ENCODE measurements around the gene CELSR3.

Gene CELSR3

DNA sequence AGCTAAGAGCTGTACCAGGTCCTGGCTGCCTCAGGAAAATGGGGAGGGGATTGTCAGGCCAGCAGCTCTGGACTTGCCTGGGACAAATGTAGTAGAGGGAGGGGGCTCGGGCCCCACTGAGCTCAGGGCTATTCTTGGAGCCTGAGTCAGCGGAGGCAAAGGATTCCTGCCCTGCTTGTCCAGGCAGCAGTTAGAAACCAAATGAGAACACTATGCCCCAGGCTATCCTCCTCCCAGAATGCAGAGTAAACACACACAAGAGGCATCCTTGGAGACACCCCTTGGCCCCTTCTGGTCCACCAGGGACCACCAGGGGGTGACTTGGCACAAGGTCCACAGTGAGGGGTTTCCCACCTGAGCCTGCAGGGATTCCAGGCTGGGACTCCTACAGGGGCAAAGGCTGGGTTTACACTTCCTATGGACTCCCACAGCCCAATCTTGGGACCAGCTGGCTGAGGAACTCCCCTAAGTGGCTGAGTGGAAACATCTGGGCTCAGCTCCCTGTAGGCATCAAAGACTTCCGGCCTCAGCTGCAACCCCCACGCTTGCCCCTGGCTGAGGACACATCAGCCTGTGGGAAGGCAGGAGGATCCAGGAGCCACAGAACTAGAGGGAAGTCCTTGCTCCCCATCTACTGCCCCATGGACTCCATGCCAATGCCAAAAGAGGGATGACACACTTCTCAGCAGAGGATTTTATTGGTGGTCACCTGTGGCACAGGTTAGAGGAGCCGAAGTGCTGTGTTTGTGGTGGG is 64.2 kb downstream of the CELSR3 start:
- DNase-seq: no peak

DNA sequence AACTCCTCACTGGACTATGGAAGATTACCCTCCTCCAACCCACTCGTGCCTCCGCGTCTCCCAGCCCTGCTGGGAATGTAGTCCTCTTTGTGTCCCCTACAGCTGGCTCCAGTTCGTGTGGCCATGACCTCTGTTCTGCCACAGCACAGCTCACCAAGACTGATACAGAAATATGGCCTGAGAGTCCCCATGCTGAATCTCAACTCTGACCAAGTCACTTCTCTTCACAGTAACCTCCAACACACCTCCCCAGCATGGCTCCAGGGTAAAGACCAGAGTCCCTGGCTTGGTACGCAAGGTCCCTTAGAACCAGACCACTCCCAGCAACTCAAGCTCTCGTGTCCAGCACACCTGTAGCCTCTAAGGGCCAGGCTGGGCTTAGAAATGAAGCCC is 65.3 kb downstream of the CELSR3 start:
- DNase-seq: no peak

DNA sequence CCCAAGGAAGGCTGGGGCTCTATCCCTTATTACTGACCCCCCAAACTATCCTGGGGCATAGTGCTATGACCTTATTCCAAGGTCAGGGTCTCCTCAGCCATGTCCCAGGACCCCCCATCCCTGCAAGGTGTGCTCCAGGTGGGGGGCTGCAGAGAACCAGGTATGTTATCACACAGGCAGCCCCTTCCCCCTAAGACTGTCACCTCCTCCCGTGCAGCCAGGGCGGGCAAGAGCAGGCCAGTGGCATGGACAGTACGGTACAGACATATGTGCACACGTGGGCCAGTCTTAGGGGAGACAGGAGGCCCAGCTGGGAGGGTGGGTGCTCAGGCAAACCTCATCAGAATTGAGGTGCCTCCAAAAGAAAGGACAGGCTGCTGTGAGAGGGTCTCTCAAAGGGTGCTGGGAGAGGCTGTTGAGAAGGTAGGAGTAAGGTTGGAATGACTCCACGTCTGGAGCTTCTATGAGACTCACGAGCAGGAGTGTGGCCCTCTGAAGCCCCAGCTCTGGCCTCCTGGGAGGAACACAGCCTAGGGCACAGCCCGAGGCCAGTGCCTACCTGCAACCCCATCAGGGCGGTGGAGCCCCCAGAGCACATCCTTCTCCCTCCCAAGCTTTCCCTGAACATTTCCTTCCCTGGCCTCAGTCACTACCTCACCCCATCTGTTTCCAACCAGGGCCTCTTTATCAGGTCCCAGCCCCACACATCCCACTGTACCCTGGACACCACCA is 65.8 kb downstream of the CELSR3 start:
- DNase-seq: no peak

DNA sequence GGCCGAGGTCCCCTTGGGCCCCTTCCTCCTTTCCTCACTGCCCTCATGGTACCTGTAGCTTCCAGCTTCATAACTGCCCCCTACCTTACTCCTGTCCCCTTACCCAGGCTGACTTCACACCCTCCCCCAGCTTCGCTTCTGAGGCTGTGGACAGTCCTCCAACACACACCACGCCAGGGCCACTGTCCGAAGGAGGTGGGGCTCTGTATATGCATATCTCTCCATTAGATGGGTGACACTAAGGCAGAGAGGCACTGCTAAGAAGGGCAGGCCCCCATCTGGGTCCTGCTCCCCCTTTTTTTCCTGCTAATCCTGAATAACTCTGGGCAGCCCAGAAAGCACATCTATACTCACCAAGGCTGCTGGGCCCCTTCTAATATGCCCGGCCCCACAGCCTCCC is 66.5 kb downstream of the CELSR3 start:
- DNase-seq: no peak

DNA sequence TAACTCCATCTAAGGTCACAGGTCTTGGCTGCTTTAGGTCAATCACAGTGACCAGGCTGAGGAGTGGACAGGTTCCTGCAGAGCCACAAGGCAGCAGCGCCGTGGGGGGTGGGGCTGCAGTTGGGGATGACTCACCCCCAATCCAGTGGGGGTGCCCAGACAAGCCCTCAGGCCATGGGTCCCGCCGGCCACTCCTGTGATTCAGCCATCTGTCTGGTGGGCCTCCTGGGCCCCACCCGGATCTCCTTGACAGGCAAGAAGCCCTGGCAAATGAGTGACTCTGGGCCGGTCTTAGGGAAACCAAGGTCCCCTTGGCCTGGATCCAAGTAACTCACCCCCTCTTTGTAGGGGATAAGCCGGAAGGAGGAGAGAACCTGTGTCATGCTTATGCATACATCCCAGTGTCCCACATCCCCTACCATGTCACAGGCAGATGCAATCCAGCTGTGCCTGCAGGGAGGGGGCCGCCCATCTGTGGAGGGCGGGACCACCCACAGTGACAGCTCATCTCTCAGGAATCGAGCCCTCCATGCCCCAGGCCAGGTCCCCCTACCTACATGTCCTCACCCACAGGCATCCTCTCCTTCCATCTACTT is 67.1 kb downstream of the CELSR3 start:
- no peak for DNase-seq

DNA sequence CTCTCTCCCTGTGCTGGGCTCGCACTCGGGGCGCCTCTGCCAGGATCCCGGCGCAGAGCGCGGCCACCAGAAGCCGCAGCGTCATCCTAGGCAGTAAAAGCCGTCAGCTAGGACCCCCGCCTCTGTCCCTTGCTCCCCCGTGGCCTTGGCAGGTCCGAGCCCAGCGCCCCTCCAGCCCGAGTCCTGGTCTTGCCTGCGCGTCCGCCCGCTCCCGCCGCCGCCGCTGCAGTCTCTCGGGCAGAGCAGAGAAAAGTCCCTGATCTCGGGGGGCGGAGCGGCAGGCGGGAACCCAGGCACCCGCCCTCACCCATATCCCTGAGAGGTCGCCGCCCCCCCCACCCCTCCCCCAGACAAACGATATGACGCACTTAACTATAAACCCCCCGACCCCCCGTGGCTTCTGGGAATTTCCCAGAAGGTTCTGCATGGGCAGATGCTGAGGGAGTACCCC is 67.6 kb downstream of the CELSR3 start, which contains the start of gene COL7A1:
Gene COL7A1 (minus strand): TSS at position 255 of the 451 bp plus-strand sequence. CDS start 170 bp downstream, at position 85.
- no peak for DNase-seq

DNA sequence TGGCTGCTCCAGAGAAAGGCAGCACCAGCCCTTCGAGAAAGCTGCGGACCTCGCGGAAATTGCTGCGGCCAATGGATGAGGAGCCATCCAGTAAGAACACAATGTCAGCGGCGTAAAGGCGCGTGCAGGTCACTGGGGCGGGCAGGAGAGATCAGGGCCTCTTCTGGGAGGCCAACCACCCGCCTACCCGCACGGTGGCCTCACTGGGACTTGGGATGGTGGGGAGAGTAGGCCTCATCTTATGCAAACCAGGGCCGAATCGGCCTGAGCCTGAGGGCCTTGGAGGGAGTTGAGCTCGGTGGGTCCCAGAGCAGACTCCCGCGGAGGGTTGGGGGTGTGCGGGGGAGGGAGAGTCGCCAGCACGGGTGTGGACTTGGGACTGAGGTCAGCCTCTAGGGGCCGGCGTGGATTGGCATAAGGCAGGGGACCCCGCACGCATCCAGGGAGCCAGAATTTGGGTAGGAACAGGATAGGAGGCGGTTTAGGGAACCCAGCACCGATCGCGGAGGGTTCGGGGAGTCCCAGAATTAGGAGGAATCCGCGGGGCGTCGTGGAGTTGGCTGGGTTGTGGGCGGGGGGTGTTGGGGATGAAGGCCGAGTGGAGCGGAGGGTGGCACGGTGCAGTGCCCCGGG is 68.2 kb downstream of the CELSR3 start:
- DNase-seq: no peak

DNA sequence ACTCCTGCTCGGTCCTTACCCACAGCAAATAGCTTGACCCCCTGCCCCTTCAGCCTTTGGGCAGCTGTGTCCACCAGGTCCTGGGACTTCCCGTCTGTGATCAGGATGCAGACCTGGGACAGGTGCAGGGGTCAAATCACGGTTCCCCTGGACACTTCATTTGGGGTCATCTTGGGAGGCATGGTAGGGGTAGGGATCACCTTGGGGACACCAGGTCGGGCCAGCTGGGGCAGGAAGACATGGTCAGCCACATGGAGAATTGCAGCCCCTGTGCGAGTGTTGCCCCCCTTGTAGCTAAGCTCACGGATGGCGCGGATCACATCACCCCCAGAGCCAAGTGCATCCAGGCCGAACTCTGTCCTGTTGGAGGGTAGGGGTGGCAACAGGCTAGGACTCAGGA is 69.3 kb downstream of the CELSR3 start:
- no peak for DNase-seq

DNA sequence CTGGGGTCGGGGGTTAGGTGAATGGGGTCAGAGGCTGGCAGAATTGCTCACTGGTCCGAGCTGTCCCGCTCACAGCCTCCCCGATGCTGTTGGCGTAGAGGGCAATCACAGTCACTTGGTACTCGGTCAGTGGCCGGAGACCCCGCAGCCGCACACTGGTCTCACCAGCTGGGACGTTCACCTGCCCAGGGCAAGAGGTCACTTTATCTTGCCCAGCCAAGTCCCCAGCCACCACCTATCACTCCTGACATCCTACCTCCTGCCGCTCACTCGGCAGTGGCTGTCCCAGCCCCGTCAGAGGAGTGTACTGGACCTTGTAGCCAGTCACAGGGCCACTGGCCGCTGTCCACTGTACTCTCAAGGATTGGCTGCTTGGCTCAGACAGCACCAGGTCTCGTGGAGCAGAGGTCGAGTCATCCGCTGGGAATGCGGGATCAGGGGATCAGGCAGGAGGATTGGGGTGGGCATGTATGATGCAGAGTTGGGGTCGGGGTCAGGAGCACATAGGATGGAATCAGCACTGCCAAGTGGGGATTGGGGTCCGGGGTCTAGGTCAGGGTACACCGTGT is 70.1 kb downstream of the CELSR3 start:
- DNase-seq: no peak

DNA sequence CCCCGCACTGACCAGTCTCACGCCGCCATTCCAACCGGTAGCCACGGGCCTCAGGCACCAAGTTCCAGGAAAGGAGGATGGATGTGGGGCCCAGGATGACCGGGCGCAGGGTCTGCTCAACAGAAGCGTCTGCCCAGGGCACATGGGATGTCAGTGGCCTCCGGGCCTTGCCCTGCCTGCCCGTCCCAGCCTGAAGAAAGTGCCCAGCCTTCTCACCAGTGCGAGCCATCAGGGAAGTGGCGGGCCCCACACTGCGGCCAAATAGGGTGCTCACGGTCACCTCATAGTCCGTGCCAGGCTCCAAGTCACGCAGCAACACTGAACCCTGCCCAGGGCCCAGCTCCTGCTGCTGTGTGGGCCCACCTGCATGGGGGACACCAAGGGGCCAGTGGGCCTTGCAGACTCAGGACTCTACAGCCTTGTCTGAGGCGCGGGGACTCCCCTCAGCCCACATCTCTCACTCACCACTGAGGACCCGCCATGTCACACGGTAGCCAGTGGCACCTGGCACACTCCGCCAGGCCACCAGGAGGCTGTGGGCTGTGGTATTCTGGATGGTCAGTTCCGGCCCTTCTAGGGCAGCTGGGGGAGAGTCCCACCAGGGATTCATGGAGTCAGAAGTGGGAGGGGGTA is 70.7 kb downstream of the CELSR3 start:
- no peak for DNase-seq

DNA sequence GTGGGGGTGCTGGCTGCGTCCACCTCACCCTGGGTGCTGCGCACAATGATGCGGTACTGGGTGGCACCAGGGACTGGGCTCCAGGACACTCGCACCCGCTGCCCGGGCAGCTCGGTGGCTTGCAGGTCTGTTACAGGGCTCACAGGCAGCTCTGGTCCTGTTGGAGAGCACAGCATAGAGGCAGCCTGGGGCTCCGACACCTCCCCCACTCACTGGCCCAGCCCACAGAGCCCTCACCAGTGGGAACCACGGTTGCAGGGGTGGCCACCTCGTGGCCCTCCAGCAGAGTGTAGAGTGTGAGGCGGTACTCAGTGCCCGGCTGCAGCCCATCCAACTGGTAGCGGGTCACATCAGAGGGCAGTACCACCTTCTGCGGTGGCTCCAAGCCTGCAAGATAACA is 71.2 kb downstream of the CELSR3 start:
- no peak for DNase-seq

DNA sequence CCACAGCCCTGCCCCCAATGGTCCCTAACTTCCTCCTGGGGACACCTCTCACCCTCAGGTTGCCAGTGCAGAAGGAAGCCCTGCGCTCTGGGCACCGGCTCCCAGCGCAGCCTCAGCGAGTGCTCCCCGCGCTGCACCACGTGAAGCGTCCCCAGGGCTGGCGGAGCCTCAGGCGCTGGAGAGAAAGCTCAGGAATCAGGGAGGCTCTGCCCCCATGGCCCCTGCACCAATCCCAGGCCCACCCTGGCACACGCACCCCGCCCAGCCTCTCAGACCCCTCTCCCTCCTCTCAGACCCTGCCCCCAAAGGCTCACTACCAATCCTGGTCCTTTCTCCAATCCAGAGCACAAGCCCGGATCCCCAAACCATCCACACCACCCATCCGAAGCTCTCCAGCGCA is 74.5 kb downstream of the CELSR3 start:
- no peak for DNase-seq

DNA sequence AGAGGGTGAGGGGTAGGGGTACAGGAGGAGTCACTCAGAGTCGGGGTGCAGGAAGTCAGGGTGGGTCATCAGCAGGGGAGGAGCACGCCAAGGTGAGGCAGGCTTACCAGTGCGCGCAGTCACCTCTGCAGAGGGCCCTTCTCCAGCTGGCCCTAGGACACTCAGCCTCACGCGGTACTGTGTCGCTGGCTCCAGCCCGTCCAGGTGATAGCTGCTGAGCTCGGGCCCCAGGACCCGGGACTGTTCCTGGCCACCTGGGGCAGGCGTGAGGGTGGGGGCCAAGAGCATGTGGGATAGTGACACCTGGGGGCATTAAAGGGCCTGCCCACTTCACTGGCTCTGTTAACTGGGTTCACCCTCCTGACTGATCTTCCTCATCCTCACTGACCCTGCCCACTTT is 75.0 kb downstream of the CELSR3 start:
- DNase-seq: no peak

All from activated CD8-positive, alpha-beta memory T cell treated with anti-CD3 and anti-CD28 coated beads, Interleukin-2, amount 50 U/mL, for 48 hours (primary cell).